Measurements from ENCODE around the gene TBC1D16.

The TBC1D16 gene

GRCh38 chr17:79890706-79891105, 145.0 kb downstream of the TBC1D16 start:
- DNase-seq (ENCODE audit: low read depth): no peak

DNA sequence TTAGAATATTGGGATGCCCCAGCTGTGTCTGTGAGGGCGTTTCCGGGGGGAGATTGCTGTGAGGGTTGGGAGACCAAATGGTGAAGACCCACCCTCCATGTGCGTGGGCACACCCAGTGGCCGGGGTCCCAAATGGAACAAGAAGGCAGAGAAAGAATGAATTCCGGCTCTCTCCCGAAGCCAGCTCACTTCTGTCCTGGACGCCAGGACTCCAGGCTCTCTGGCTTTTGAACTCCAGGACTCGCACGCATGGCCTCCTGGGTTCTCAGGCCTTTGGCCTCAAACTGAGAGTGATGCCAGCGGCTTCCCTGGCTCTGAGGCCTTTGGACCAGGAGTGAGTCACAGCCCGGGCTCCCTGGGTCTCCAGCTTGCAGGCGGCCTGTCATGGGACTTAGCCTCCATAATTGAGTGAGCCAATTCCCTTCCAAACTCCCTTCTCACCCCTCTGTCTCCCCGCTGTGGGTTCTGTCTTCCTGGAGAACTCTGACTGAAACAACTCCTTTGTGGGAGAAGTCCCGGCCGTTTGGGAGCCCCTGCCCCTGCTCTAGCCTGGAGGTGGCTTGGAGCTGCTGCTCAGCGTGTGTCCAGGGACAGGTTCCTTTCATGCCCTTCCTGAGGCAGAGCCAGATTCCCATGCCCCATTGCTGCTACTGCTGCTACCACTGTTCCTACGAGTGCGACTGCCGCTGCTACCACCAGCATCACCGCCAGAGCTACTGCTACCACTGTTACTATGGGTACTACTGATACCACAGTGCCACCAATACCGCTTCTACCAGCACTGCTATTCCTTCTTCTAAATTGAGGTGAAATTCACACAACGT, 146.6 kb downstream of the TBC1D16 start:
- DNase-seq (ENCODE audit: low read depth): no peak

- DNase-seq (ENCODE audit: low read depth): no peak
Observed at GRCh38 chr17:79888009-79888540, 147.6 kb downstream of the TBC1D16 start.

GRCh38 chr17:79887451-79887991, 148.2 kb downstream of the TBC1D16 start:
- DNase-seq (ENCODE audit: low read depth): no peak

DNA sequence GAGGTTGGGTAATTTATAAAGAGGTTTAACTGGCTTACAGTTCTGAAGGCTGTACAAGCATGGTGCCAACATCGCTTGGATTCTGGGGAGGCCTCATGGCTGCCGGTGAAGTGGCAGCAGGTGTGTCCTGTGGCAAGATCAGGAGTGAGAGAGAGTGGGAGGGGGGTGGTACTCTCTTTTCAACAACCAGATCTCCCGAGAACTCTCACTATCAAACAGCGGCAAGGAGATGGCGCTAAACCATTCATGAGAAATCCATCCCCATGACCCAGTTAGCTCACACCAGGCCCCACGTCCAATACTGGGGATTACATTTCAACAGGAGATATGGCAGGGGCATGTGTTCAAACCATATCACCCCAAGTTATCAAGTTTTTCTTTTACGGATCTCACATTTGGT, 152.5 kb downstream of the TBC1D16 start:
- DNase-seq (ENCODE audit: low read depth): no peak

All from non-pigmented ciliary epithelial cell (primary cell).